ENCODE data around the gene QRFP. TPM values are rescaled to one million over a fixed set of nuclear protein-coding genes. Genes with fewer than 3 reads are reported as not detected.

QRFP gene
- total RNA-seq, 1 donor = not detected

DNA sequence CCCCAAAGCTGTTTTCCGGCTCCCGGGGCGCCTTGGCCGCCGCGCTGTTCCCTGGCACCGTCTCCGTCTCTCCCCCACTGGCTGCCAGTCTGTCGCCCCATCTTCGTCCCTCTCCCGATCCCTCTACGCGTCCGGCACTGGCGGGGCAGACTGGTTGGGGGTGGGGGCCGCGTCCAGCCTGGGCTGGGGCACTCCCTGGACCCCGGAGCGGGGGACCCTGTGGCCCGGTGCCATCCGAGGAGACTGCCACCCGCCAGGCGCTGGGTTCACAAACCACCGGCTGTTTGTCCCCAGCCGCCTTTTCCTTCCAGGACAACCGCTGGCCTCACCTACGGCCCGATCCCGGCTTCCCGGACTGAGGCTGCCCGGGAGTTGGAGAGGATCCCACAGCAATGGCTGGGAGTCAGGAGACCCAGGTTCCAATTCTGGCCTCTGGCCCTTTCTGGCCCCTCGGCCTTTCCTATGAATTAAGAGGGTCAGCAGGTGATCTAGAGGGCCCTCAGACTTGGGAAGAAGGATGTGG lies 43.5 kb upstream of the QRFP start:
- H3K27me3 ChIP-seq (ENCODE audit: insufficient read depth, low read length) = peaks cover 35% of the 10 kb centered on the region
- DNase-seq (ENCODE audit: insufficient read length, low spot score, missing footprints) = no peak
- H3K4me3 ChIP-seq (ENCODE audit: insufficient read depth, low read length) = no peak overlapping the region
- H3K27ac ChIP-seq (ENCODE audit: low read depth, low read length) = no peak overlapping the region
- H2AFZ ChIP-seq (ENCODE audit: low read length) = no peak overlapping the region
- TF ChIP-seq, protein P1, sequence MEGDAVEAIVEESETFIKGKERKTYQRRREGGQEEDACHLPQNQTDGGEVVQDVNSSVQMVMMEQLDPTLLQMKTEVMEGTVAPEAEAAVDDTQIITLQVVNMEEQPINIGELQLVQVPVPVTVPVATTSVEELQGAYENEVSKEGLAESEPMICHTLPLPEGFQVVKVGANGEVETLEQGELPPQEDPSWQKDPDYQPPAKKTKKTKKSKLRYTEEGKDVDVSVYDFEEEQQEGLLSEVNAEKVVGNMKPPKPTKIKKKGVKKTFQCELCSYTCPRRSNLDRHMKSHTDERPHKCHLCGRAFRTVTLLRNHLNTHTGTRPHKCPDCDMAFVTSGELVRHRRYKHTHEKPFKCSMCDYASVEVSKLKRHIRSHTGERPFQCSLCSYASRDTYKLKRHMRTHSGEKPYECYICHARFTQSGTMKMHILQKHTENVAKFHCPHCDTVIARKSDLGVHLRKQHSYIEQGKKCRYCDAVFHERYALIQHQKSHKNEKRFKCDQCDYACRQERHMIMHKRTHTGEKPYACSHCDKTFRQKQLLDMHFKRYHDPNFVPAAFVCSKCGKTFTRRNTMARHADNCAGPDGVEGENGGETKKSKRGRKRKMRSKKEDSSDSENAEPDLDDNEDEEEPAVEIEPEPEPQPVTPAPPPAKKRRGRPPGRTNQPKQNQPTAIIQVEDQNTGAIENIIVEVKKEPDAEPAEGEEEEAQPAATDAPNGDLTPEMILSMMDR (IDR thresholded peaks at IDR 0.05; ENCODE audit: extremely low read depth, low read depth, low read length) = no peak
- H3K36me3 ChIP-seq (ENCODE audit: insufficient read depth, low read length) = no peaks in the 10 kb centered on the region
- H4K20me1 ChIP-seq (ENCODE audit: insufficient read depth, low read length) = peaks cover 5% of the 10 kb centered on the region
- no peaks in the 10 kb centered on the region for H3K9me3 ChIP-seq (ENCODE audit: low read depth, low read length)
- peak overlapping the region; percentile 18 for H3K4me2 ChIP-seq (ENCODE audit: insufficient read depth, low read length)
- H3K79me2 ChIP-seq (ENCODE audit: insufficient read depth, low read length) = no peaks in the 10 kb centered on the region
- H3K4me1 ChIP-seq (ENCODE audit: insufficient read depth, low read length) = peaks cover 28% of the 10 kb centered on the region

DNA sequence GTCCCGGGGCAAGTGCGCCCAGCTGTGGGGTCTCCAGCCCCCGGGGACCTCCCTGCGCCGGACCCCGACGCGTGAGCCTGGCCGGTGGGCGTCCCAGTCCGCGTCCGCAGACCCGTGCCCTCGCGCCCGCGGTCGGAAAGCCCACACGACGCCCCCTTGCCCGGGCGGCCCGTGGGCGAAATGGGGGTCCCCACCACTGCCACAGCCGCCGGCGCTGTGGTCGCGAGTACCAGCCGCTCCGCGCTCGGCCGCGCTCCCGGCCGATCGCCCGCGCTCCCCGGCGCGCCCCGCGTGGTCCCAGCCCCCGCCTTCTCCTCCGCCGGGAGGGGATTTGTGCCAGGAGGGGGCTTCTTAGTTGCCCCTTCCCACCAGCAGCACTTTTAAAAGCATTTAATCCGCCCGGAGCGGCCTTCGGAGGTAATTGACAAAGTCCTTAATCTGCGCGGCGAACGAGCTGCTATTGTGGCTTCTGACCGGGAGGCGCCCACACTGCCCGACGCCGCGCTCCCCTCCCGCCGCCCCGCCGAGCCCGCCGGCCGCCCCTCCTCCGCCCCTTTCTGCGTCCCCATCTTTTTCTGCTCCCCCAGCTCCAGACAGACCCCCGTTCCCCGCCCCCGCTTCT lies 42.9 kb upstream of the QRFP start:
- peak overlapping the region; percentile 77 for H3K4me2 ChIP-seq (ENCODE audit: insufficient read depth, low read length)
- no peak for DNase-seq (ENCODE audit: insufficient read length, low spot score, missing footprints)
- H3K4me3 ChIP-seq (ENCODE audit: insufficient read depth, low read length) = peak overlapping the region; percentile 69
- no peak overlapping the region for H3K27ac ChIP-seq (ENCODE audit: low read depth, low read length)
- no peak overlapping the region for H2AFZ ChIP-seq (ENCODE audit: low read length)
- H3K9me3 ChIP-seq (ENCODE audit: low read depth, low read length) = no peaks in the 10 kb centered on the region
- H4K20me1 ChIP-seq (ENCODE audit: insufficient read depth, low read length) = peaks cover 5% of the 10 kb centered on the region
- TF ChIP-seq, protein P1 (IDR thresholded peaks at IDR 0.05; ENCODE audit: extremely low read depth, low read depth, low read length) = no peak
- no peaks in the 10 kb centered on the region for H3K36me3 ChIP-seq (ENCODE audit: insufficient read depth, low read length)
- peaks cover 30% of the 10 kb centered on the region for H3K4me1 ChIP-seq (ENCODE audit: insufficient read depth, low read length)
- H3K79me2 ChIP-seq (ENCODE audit: insufficient read depth, low read length) = no peaks in the 10 kb centered on the region
- peaks cover 30% of the 10 kb centered on the region for H3K27me3 ChIP-seq (ENCODE audit: insufficient read depth, low read length)

DNA sequence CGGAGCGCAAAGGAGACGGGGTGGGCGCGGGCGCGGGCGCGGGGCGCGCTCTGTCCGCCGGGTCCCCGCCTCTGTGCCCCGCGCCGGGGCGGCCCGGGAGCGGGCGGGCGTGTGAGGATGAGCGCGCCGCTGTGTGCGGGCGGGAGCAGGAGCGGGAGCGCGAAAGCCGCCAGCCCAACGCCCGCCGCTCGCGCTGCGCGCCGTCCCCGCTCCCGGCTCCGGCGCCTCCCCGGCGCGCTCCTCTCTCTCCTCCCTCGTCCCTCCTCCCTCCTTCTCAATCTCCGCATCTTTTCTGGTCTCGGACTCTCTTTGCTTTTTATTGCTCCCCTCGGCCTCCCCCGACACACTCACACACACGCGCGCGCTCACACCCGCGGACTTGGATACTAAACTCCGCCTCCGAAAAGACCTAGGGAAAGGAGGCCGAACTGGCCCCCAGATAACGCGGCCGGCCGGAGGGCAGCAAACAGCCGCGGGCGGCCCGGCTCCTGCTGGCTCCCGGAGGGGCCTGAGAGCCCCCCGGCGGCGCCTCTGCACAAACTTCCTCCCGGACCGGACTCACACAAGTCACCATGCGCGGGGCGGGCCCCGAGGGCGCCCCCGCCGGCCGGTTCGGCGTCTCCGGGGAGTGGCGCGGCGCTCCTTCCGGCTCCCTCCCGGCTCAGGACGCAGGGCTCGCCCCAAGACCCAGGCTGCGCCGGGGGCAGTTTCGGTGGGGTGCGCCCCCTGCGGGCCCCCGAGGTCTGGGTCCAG lies 42.2 kb upstream of the QRFP start, which contains the start of gene FIBCD1:
Gene FIBCD1, minus strand, starts transcription at position 596 of the 753 bp plus-strand sequence. CDS start 640 bp downstream, outside the sequence.
- Histone ChIP-seq H3K4me1 (ENCODE audit: insufficient read depth, low read length) (peaks cover 33% of the 10 kb centered on the region), H3K4me3 (ENCODE audit: insufficient read depth, low read length) (peak within 1 kb of the TSS; percentile 69), H3K4me2 (ENCODE audit: insufficient read depth, low read length) (peak within 1 kb of the TSS; percentile 77), H3K27me3 (ENCODE audit: insufficient read depth, low read length) (peaks cover 28% of the 10 kb centered on the region), H2AFZ (ENCODE audit: low read length) (peak within 1 kb of the TSS; percentile 41), H3K27ac (ENCODE audit: low read depth, low read length) (no peak within 1 kb of the TSS), H3K9me3 (ENCODE audit: low read depth, low read length) (no peaks in the 10 kb centered on the region), H3K79me2 (ENCODE audit: insufficient read depth, low read length) (no peaks in the 10 kb centered on the region), H4K20me1 (ENCODE audit: insufficient read depth, low read length) (peaks cover 5% of the 10 kb centered on the region), H3K36me3 (ENCODE audit: insufficient read depth, low read length) (no peaks in the 10 kb centered on the region)
- no peak for DNase-seq (ENCODE audit: insufficient read length, low spot score, missing footprints)
- TF ChIP-seq, protein P1 (IDR thresholded peaks at IDR 0.05; ENCODE audit: extremely low read depth, low read depth, low read length) = no peak

- no peaks in the 10 kb centered on the region for H3K36me3 ChIP-seq (ENCODE audit: insufficient read depth, low read length)
- DNase-seq (ENCODE audit: insufficient read length, low spot score, missing footprints) = no peak
- peaks cover 5% of the 10 kb centered on the region for H4K20me1 ChIP-seq (ENCODE audit: insufficient read depth, low read length)
- H3K27ac ChIP-seq (ENCODE audit: low read depth, low read length) = no peak overlapping the region
- no peaks in the 10 kb centered on the region for H3K9me3 ChIP-seq (ENCODE audit: low read depth, low read length)
- TF ChIP-seq, protein P1 (IDR thresholded peaks at IDR 0.05; ENCODE audit: extremely low read depth, low read depth, low read length) = no peak
- peak overlapping the region; percentile 69 for H3K4me3 ChIP-seq (ENCODE audit: insufficient read depth, low read length)
- no peak overlapping the region for H2AFZ ChIP-seq (ENCODE audit: low read length)
- H3K4me2 ChIP-seq (ENCODE audit: insufficient read depth, low read length) = peak overlapping the region; percentile 77
- H3K27me3 ChIP-seq (ENCODE audit: insufficient read depth, low read length) = peaks cover 26% of the 10 kb centered on the region
- peaks cover 38% of the 10 kb centered on the region for H3K4me1 ChIP-seq (ENCODE audit: insufficient read depth, low read length)
- no peaks in the 10 kb centered on the region for H3K79me2 ChIP-seq (ENCODE audit: insufficient read depth, low read length)
These were observed 41.6 kb upstream of the QRFP start for GRCh38 chr9:130938184-130938651.

All from osteoblast (primary cell).